Uterus (tissue), 4 donors: ENCODE data around the gene TADA3. TPM values are rescaled to one million over a fixed set of nuclear protein-coding genes. Genes with fewer than 3 reads are reported as not detected.
"Not testable (repeated sequence)": the region's sequence is repeated elsewhere in the genome, so short reads cannot be mapped to it uniquely, and the experiment has no call there.

Experiments used
- DNase-seq, 2 donors: peaks; one replicate each; pipeline ENCODE4 v3.0.0-alpha.2; 2019 to 2020
- H3K27ac ChIP-seq, 2 donors: fragments of 200-600 bp; sonication (generic); 1 replicate in 1 of 2; 2 replicates in 1 of 2; pipeline ENCODE4 v1.5.1; 2016 to 2018
- H3K27me3 ChIP-seq, 2 donors: fragments of 200-600 bp; sonication (generic); one replicate each; pipeline ENCODE4 v1.5.1; 2018 to 2019; ENCODE audit warnings: control low read depth in 1 of 2
- H3K36me3 ChIP-seq, 2 donors: fragments of 200-600 bp; sonication (generic); one replicate each; pipeline ENCODE4 v1.5.1; 2019; ENCODE audit warnings: control low read depth in 1 of 2
- H3K4me1 ChIP-seq, 2 donors: fragments of 200-600 bp; sonication (generic); one replicate each; pipeline ENCODE4 v1.5.1; 2018 to 2019; ENCODE audit warnings: control low read depth in 1 of 2
- H3K4me3 ChIP-seq, 2 donors: fragments of 200-600 bp; sonication (generic); 1 replicate in 1 of 2; 2 replicates in 1 of 2; pipeline ENCODE4 v1.5.1; 2018 to 2019; ENCODE audit warnings: mild to moderate bottlenecking in 1 of 2
- H3K9me3 ChIP-seq, 2 donors: fragments of 200-600 bp; sonication (generic); one replicate each; pipeline ENCODE4 v1.5.1; 2019; ENCODE audit warnings: control low read depth in 1 of 2
- CTCF ChIP-seq, 4 experiments: fragments of 200-600 bp in 2 of 4; fragments of 450-650 bp in 2 of 4; sonication (generic) in 2 of 4; IDR thresholded peaks; one replicate each; pipeline ENCODE4 v1.5.1; 2016 to 2019; ENCODE audit warnings: antibody characterized with exemption in 4 of 4, mild to moderate bottlenecking in 2 of 4, moderate library complexity in 1 of 4
- POLR2A ChIP-seq, 2 donors: fragments of 450-650 bp; IDR thresholded peaks; one replicate each; pipeline ENCODE4 v1.6.1; 2016; ENCODE audit warnings: antibody characterized with exemption in 2 of 2, mild to moderate bottlenecking in 1 of 2, moderate library complexity in 1 of 2
- intact Hi-C: fragments of 100-400 bp; cut with DNase I; formaldehyde crosslinking; loops from one replicate; pipeline ENCODE4 v1.15.1; 2023; ENCODE audit warnings: low total_unique reads
- total RNA-seq, 4 donors: library from RNA; depleted of rRNA in 3 of 4; stranded (reverse); fragments of >200 nt in 3 of 4; gene quantifications; one replicate each; pipeline versions ENCODE4 v1.1.0 to v1.2.4, GENCODE V29; 2014 to 2023
- donor health status: DM: yes; HTN: yes; CAD: no.

TADA3 gene
- total RNA-seq, 4 donors from 2014 or later, result 35.9 to 65.4 (median 55.3) TPM

GRCh38 chr3:9776896-9777693 lies 15.2 kb downstream of the TADA3 start:
- Histone ChIP-seq H3K36me3 (no peaks in the 10 kb centered on the region), H3K27me3 (no peaks in the 10 kb centered on the region), H3K4me3 (no peak overlapping the region), H3K4me1 (peaks cover 0 to 6% of the 10 kb centered on the region in 2 donors), H3K9me3 (no peaks in the 10 kb centered on the region), H3K27ac (peak overlapping the region in 1 of 2 donors; percentile 57)
- no peak for TF ChIP-seq CTCF (IDR thresholded peaks at IDR 0.05)
- no peak for TF ChIP-seq POLR2A (IDR thresholded peaks at IDR 0.05)
- no peak for DNase-seq
- intact Hi-C loops, result no loop called here

- DNase-seq, result not testable (repeated sequence)
Observed at GRCh38 chr3:9771007-9771406, 21.3 kb downstream of the TADA3 start.

GRCh38 chr3:9770276-9770812 lies 21.9 kb downstream of the TADA3 start:
- Histone ChIP-seq H3K9me3 (no peaks in the 10 kb centered on the region), H3K27ac (peak overlapping the region; percentile 95 to 98), H3K4me1 (peaks cover 0 to 9% of the 10 kb centered on the region in 2 donors), H3K27me3 (no peaks in the 10 kb centered on the region), H3K4me3 (peak overlapping the region; percentile 62 to 84), H3K36me3 (no peaks in the 10 kb centered on the region)
- TF ChIP-seq POLR2A (IDR thresholded peaks at IDR 0.05) (no peak), CTCF (IDR thresholded peaks at IDR 0.05) (no peak)
- intact Hi-C loops, result no loop called here
- peak; percentile 96 to 97 for DNase-seq

More at GRCh38 chr3:9771007-9771406, 21.3 kb downstream of the TADA3 start:
- H3K4me1 ChIP-seq, intact Hi-C loops, H3K4me3 ChIP-seq, H3K36me3 ChIP-seq, H3K9me3 ChIP-seq, H3K27me3 ChIP-seq: not testable (repeated sequence)
- H3K27ac ChIP-seq, result peak overlapping the region; percentile 95 to 98

DNA sequence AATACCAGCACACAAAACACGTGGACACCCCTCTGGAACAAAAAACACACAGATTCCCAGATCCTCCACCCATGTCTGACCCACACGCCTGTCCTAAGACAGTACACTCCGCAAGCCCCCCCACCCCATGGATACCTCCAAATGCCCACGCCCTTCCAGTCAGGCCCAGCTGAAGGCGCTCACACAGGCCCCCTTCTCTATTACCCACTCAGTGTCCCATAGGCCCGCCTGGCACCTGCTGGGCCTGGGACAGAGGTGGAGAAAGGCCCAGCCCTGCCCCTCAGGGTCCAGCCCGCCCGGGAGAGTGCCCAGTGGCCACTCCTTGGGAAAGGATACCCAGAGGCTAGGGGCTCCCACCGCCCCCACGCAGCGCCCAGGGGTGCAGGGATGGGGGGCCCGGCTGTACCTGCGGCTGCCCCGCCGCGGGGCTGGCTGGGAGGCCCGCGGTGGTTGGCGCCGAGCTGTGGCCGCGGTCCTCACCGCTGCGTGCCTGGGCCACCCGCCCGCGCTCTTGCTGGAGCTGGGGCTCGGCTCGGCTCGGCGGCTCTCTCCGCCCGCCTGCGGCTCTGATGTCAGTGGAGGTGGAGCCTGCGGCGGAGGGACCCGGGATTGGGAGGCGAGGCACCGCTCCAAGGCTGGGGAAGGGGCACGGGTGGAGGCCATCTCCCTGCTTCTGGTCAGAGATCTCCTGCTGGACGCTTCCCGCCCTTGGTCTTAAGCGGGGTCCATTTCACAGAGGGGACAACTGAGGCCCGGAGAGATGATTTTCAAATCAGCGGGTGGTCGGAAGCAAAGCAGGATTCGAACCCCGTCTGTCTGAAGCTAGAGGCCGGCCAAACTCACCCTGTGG lies 22.6 kb downstream of the TADA3 start, which contains the start of gene CAMK1:
CAMK1 (minus strand) TSS at position 522 of the 850 bp plus-strand sequence. CDS start 2,198 bp downstream, outside the sequence.
- Histone ChIP-seq H3K4me3 (peak within 1 kb of the TSS; percentile 62 to 84), H3K9me3 (no peaks in the 10 kb centered on the region), H3K27me3 (no peaks in the 10 kb centered on the region), H3K4me1 (peaks cover 0 to 9% of the 10 kb centered on the region in 2 donors), H3K27ac (peak within 1 kb of the TSS; percentile 95 to 98), H3K36me3 (no peaks in the 10 kb centered on the region)
- no peak for TF ChIP-seq CTCF (IDR thresholded peaks at IDR 0.05)
- peak; percentile 80 to 91 for TF ChIP-seq POLR2A (IDR thresholded peaks at IDR 0.05)
- peak; percentile 85 to 88 for DNase-seq
- intact Hi-C loops, result no loop called here

DNA sequence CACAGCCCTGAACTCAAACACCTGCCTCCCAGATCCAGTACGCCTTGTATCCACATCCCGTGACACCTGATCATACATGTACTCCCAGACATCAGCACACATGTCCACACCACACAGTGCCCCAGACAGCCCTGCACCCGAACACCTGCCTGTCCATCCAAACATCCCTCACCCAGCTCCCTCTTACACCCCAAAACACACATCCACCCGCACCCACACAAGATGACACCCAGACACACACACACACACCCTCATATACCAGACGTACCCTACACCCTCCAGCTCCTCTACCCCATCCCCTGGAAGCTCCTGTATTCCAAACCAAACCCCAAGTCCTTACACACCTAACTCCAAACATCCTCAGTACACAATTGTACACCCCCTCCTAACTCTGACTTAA lies 23.3 kb downstream of the TADA3 start:
- Histone ChIP-seq H3K27me3 (no peaks in the 10 kb centered on the region), H3K4me3 (peak overlapping the region; percentile 62 to 84), H3K9me3 (no peaks in the 10 kb centered on the region), H3K4me1 (peaks cover 0 to 9% of the 10 kb centered on the region in 2 donors), H3K27ac (peak overlapping the region; percentile 95 to 98), H3K36me3 (no peaks in the 10 kb centered on the region)
- no peak for DNase-seq
- TF ChIP-seq CTCF (IDR thresholded peaks at IDR 0.05), result no peak
- TF ChIP-seq POLR2A (IDR thresholded peaks at IDR 0.05), result no peak
- intact Hi-C loops, result no loop called here
